Endothelial cell of umbilical vein (primary cell): Measurements from ENCODE around the gene SMAD7. TPM values are rescaled to one million over a fixed set of nuclear protein-coding genes. Genes with fewer than 3 reads are reported as not detected.
A peak's percentile ranks its signal among the peaks of the same experiment; 100 is the strongest.

Experiments used
- BruUV-seq: library from RNA; stranded (reverse); fragments of 400-500 nt; replicated peaks from 2 replicates; lab custom pipeline; 2021; lab: Mats Ljungman, UMichigan
- CTCF ChIA-PET: fragments of 300-600, 350-600 bp; sonication (Branson Sonifier 250); formaldehyde crosslinking; loops from one replicate; lab custom pipeline; 2021; ENCODE audit warnings: antibody characterized with exemption, inconsistent platforms; lab: Charles Lee
- POLR2A ChIA-PET: fragments of 300-600, 350-600 bp; sonication (Branson Sonifier 250); formaldehyde crosslinking; loops from one replicate; lab custom pipeline; 2021; ENCODE audit warnings: antibody characterized with exemption, inconsistent platforms; lab: Charles Lee
- DNase-seq: peaks from one replicate; pipeline ENCODE4 v3.0.0-alpha.2; 2011; ENCODE audit warnings: low read depth, low spot score
- FAIRE-seq: peaks from 2 replicates; lab custom pipeline; 2011; peaks lifted over from hg19 to GRCh38; lab: Jason Lieb, UNC
- H2AFZ ChIP-seq: 2 replicates; pipeline ENCODE4 v1.6.0; 2012; ENCODE audit warnings: low read depth, low read length, control low read depth, inconsistent platforms
- H3K27ac ChIP-seq: 2 replicates; pipeline ENCODE4 v1.5.1; 2011; ENCODE audit warnings: low read depth, mild to moderate bottlenecking, control low read depth, low read length, moderate library complexity; ENCODE audit not compliant: insufficient read depth
- H3K27me3 ChIP-seq, 2 experiments: 2 replicates each; pipeline versions ENCODE4 v1.6.0 to v1.6.1; 2011; ENCODE audit warnings: low read length in 2 of 2, mixed read lengths in 1 of 2; ENCODE audit not compliant: control insufficient read depth in 2 of 2, insufficient read depth in 2 of 2
- H3K36me3 ChIP-seq, 2 experiments: 2 replicates in 1 of 2; 3 replicates in 1 of 2; pipeline ENCODE4 v1.5.1; 2011; ENCODE audit warnings: low read length in 2 of 2, mild to moderate bottlenecking in 1 of 2, moderate library complexity in 1 of 2; ENCODE audit not compliant: control insufficient read depth in 2 of 2, insufficient read depth in 2 of 2; ENCODE audit errors: extremely low read depth in 1 of 2
- H3K4me1 ChIP-seq: 3 replicates; pipeline ENCODE4 v1.5.1; 2011; ENCODE audit warnings: mild to moderate bottlenecking, low read length; ENCODE audit not compliant: control insufficient read depth, insufficient read depth; ENCODE audit errors: extremely low read depth
- H3K4me2 ChIP-seq: 2 replicates; pipeline ENCODE4 v1.6.1; 2011; ENCODE audit warnings: low read length, control low read depth, mixed read lengths; ENCODE audit not compliant: insufficient read depth
- H3K4me3 ChIP-seq, 3 experiments: fragments of 200-600 bp in 1 of 3; sonication (generic), shearing (Covaris generic) in 1 of 3; replicated peaks in 1 of 3; 2 replicates each; pipeline ENCODE4 v1.5.1; 2011 to 2016; ENCODE audit warnings: control low read depth in 3 of 3, low read length in 3 of 3, mild to moderate bottlenecking in 2 of 3, inconsistent platforms in 1 of 3, low read depth in 1 of 3, moderate library complexity in 1 of 3; ENCODE audit not compliant: insufficient read depth in 1 of 3
- H3K79me2 ChIP-seq: 2 replicates; pipeline ENCODE4 v1.6.0; 2012; ENCODE audit warnings: low read length, inconsistent platforms; ENCODE audit not compliant: control insufficient read depth, insufficient read depth
- H3K9ac ChIP-seq: replicated peaks from 2 replicates; pipeline ENCODE3; 2011; ENCODE audit warnings: low read length, control low read depth; ENCODE audit not compliant: insufficient read depth; ENCODE audit errors: extremely low read depth
- H3K9me1 ChIP-seq: replicated peaks from 3 replicates; pipeline ENCODE4 v1.6.0; 2011; ENCODE audit warnings: mild to moderate bottlenecking, low read length; ENCODE audit not compliant: control insufficient read depth, insufficient read depth; ENCODE audit errors: extremely low read depth
- H3K9me3 ChIP-seq: replicated peaks from 2 replicates; pipeline ENCODE4 v1.5.1; 2012; ENCODE audit warnings: low read length, inconsistent platforms; ENCODE audit not compliant: control insufficient read depth, insufficient read depth
- H4K20me1 ChIP-seq: replicated peaks from 2 replicates; pipeline ENCODE3; 2011; ENCODE audit warnings: mild to moderate bottlenecking, low read length; ENCODE audit not compliant: control insufficient read depth, insufficient read depth; ENCODE audit errors: extremely low read depth
- FOS ChIP-seq: IDR thresholded peaks from 2 replicates; pipeline ENCODE4 v1.6.1; 2011; ENCODE audit warnings: mild to moderate bottlenecking, low read length, moderate library complexity, borderline replicate concordance; ENCODE audit not compliant: insufficient read depth
- GATA2 ChIP-seq: IDR thresholded peaks from 2 replicates; pipeline ENCODE4 v1.7.0; 2011; ENCODE audit warnings: low read depth, mild to moderate bottlenecking, moderate library complexity, mixed read lengths, low read length; ENCODE audit not compliant: insufficient read length, insufficient read depth
- JUN ChIP-seq: IDR thresholded peaks from 2 replicates; pipeline ENCODE4 v1.6.1; 2011; ENCODE audit warnings: borderline replicate concordance, low read depth; ENCODE audit not compliant: insufficient read length, insufficient read depth
- POLR2A ChIP-seq: IDR thresholded peaks from 2 replicates; pipeline ENCODE4 v1.6.1; 2012; ENCODE audit warnings: low read depth, mild to moderate bottlenecking, control low read depth, low read length
- POLR2AphosphoS5 ChIP-seq: IDR thresholded peaks from 2 replicates; pipeline ENCODE4 v1.6.1; 2012; ENCODE audit warnings: low read depth, mild to moderate bottlenecking, control low read depth, low read length, moderate library complexity; ENCODE audit not compliant: insufficient read depth
- dilution Hi-C: fragments of 300-500 bp; cut with MboI; formaldehyde crosslinking; loops from one replicate; pipeline ENCODE4 v1.15.0; 2019; ENCODE audit warnings: low sequenced_read_pairs; ENCODE audit not compliant: extremely low pct_ligation_motif_present
- intact Hi-C: fragments of 100-400 bp; cut with micrococcal nuclease; formaldehyde crosslinking; loops from one replicate; pipeline ENCODE4 v1.10.0; 2022
- polyA plus RNA-seq, 4 experiments: library from polyadenylated mRNA; depleted of rRNA in 3 of 4; stranded (reverse) in 3 of 4; unstranded in 1 of 4; fragments of >200 nt; gene quantifications; 2 replicates each; pipeline versions ENCODE4 v1.2.1 to v1.2.3, GENCODE V29; 2011 to 2012; ENCODE audit warnings: missing spikeins in 1 of 4
- total RNA-seq: library from RNA; stranded (reverse); gene quantifications from 2 replicates; pipeline ENCODE4 v1.2.3, GENCODE V29; 2021
- TF ChIP-seq, protein P1 (sequence below): IDR thresholded peaks from 2 replicates; pipeline ENCODE4 v1.6.1; 2011; ENCODE audit not compliant: insufficient read depth, insufficient read length
- TF ChIP-seq, protein P2 (sequence below), 2 donors: IDR thresholded peaks; 1 replicate in 1 of 2; 2 replicates in 1 of 2; pipeline ENCODE4 v1.5.1; 2011; ENCODE audit warnings: low read length in 2 of 2, mild to moderate bottlenecking in 2 of 2, moderate library complexity in 2 of 2, control low read depth in 1 of 2, inconsistent platforms in 1 of 2, low read depth in 1 of 2; ENCODE audit not compliant: insufficient read depth in 1 of 2; ENCODE audit errors: extremely low read depth in 1 of 2

The SMAD7 gene
- total and polyA plus RNA-seq, 2 donors (not counting 3 experiments of a cell fraction or from before 2014, with no cell fraction given) = 3.6 to 8.0 TPM

GRCh38 chr18:48888773-48889080, 62.0 kb downstream of the SMAD7 start:
- no peak for TF ChIP-seq POLR2A
- TF ChIP-seq FOS = no peak
- TF ChIP-seq, protein P1, sequence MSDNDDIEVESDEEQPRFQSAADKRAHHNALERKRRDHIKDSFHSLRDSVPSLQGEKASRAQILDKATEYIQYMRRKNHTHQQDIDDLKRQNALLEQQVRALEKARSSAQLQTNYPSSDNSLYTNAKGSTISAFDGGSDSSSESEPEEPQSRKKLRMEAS = no peak
- TF ChIP-seq POLR2AphosphoS5 = no peak

GRCh38 chr18:48887905-48888772, 62.6 kb downstream of the SMAD7 start:
- TF ChIP-seq, protein P2, sequence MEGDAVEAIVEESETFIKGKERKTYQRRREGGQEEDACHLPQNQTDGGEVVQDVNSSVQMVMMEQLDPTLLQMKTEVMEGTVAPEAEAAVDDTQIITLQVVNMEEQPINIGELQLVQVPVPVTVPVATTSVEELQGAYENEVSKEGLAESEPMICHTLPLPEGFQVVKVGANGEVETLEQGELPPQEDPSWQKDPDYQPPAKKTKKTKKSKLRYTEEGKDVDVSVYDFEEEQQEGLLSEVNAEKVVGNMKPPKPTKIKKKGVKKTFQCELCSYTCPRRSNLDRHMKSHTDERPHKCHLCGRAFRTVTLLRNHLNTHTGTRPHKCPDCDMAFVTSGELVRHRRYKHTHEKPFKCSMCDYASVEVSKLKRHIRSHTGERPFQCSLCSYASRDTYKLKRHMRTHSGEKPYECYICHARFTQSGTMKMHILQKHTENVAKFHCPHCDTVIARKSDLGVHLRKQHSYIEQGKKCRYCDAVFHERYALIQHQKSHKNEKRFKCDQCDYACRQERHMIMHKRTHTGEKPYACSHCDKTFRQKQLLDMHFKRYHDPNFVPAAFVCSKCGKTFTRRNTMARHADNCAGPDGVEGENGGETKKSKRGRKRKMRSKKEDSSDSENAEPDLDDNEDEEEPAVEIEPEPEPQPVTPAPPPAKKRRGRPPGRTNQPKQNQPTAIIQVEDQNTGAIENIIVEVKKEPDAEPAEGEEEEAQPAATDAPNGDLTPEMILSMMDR (IDR thresholded peaks at IDR 0.05; ENCODE audit: extremely low read depth in 1 of 2, insufficient read depth in 1 of 2, low read depth in 1 of 2, low read length in 2 of 2) = peak in 1 of 2 donors; percentile 36
- TF ChIP-seq GATA2 (no peak), POLR2AphosphoS5 (no peak), JUN (no peak)
- Histone ChIP-seq H3K4me3 (no peak overlapping the region), H3K27ac (no peak overlapping the region), H3K4me2 (no peak overlapping the region), H3K9me3 (no peaks in the 10 kb centered on the region), H3K27me3 (no peaks in the 10 kb centered on the region), H3K4me1 (peaks cover 3% of the 10 kb centered on the region), H3K36me3 (no peaks in the 10 kb centered on the region), H4K20me1 (no peaks in the 10 kb centered on the region), H3K79me2 (no peaks in the 10 kb centered on the region), H2AFZ (no peak overlapping the region), H3K9ac (no peak overlapping the region), H3K9me1 (no peaks in the 10 kb centered on the region)
- FAIRE-seq (peak; percentile 73), DNase-seq (peak; percentile 61)
- BruUV-seq = no TSS peak
- dilution Hi-C loops (no loop called here), intact Hi-C loops (no loop called here)
- ChIA-PET CTCF (no interaction called here), POLR2A (no interaction called here)

More at GRCh38 chr18:48888773-48889080, 62.0 kb downstream of the SMAD7 start:
- peaks cover 3% of the 10 kb centered on the region for H3K4me1 ChIP-seq
- intact Hi-C loops (no loop called here), dilution Hi-C loops (no loop called here)
- FAIRE-seq (no peak), DNase-seq (no peak)
- no peaks in the 10 kb centered on the region for H3K9me3 ChIP-seq
- H3K27me3 ChIP-seq = no peaks in the 10 kb centered on the region
- no peak overlapping the region for H3K9ac ChIP-seq
- no peaks in the 10 kb centered on the region for H3K79me2 ChIP-seq
- no peaks in the 10 kb centered on the region for H3K9me1 ChIP-seq
- no peaks in the 10 kb centered on the region for H4K20me1 ChIP-seq
- no peak overlapping the region for H2AFZ ChIP-seq
- H3K36me3 ChIP-seq = no peaks in the 10 kb centered on the region
- H3K27ac ChIP-seq = no peak overlapping the region
- BruUV-seq = no TSS peak
- ChIA-PET POLR2A (no interaction called here), CTCF (no interaction called here)
- H3K4me3 ChIP-seq = no peak overlapping the region
- H3K4me2 ChIP-seq = no peak overlapping the region
